ENCODE measurements around the gene STARD7. TPM values are rescaled to one million over a fixed set of nuclear protein-coding genes. Genes with fewer than 3 reads are reported as not detected.
"Not testable (repeated sequence)": the region's sequence is repeated elsewhere in the genome, so short reads cannot be mapped to it uniquely, and the experiment has no call there.

STARD7 gene
- total and polyA plus RNA-seq, 7 donors: 111 to 472 (median 184) TPM

DNA sequence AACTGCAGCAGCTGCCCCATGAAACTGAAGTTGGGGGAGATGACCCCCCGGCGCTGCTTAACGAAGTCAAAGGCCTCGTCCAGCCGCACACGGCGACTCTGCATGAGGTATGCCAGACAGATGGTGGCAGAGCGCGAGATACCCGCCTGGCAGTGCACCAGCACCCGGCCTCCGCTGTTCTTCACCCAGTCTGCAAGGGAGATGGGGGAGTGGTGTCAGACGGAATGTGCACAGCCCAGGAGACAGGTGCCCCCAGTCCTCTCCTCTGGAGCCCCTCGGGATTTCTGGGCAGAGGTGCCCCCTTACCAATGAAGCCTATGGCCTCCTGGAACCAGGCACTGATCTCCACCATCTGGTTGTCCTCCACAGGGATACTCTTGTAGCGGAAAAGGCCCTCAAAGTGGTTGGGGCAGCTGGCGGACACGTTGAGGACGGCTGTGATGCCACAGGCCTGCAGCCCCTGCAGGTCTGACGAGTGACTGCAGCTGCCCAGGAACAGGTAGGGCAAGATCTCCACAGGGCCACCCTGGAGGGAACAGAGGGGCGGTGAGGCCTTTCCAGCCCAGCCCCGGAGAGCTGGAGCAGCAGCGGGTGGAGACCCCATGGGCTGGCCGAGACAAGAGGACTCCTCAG is 64.7 kb downstream of the STARD7 start:
- DNase-seq: peak in 1 of 2 donors; percentile 54
- no peak overlapping the region for H3K27ac ChIP-seq
- intact Hi-C loops (cut with DNase I): loop anchor here (5.0 to 10.0 kb wide), 2 partner anchors 121 to 123 kb away; partner anchors contain the start of genes CIAO1 (in 2 of the 2) and TMEM127 (in 2 of the 2)

DNA sequence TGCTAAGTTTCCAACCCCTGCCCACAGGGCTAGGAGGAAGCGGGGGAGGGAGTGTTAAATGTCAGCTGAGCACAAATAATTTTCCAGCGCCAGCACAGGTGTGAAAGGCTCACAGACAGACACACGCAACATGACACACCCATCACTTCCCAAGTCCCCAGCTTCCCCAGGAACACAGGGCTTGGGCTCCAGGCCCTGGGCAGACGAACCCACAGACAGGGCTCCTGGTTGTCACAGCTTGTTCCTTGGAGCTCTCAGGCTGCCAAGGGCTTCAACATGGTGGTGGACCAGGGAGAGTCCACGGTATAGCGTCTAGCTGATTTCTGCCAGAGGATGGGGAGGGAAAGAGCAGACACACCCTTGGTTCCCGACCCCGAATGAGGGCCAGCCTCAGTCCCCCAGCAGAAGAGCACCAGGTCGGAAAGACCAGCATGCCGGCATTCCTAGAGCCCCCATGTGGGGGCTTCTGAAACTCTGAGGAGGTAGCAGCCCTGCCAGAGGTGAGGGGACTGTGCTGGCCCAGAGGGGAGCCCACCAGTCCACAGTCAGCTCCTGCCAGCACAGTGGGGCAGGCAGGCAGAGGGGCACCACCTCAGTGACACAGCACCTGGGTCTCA is 65.3 kb downstream of the STARD7 start:
- H3K4me3 ChIP-seq: peak overlapping the region; percentile 15
- no peaks in the 10 kb centered on the region for H3K27me3 ChIP-seq (ENCODE audit: insufficient read depth in 3 of 3, low read length in 2 of 3)
- no peak overlapping the region for H3K27ac ChIP-seq
- peaks cover 0 to 4% of the 10 kb centered on the region in 2 donors for H3K36me3 ChIP-seq (ENCODE audit: insufficient read depth in 1 of 2, low read depth in 1 of 2)
- no peaks in the 10 kb centered on the region for H3K9me3 ChIP-seq
- ATAC-seq: no peak
- DNase-seq: no peak
- TF ChIP-seq, protein P1, sequence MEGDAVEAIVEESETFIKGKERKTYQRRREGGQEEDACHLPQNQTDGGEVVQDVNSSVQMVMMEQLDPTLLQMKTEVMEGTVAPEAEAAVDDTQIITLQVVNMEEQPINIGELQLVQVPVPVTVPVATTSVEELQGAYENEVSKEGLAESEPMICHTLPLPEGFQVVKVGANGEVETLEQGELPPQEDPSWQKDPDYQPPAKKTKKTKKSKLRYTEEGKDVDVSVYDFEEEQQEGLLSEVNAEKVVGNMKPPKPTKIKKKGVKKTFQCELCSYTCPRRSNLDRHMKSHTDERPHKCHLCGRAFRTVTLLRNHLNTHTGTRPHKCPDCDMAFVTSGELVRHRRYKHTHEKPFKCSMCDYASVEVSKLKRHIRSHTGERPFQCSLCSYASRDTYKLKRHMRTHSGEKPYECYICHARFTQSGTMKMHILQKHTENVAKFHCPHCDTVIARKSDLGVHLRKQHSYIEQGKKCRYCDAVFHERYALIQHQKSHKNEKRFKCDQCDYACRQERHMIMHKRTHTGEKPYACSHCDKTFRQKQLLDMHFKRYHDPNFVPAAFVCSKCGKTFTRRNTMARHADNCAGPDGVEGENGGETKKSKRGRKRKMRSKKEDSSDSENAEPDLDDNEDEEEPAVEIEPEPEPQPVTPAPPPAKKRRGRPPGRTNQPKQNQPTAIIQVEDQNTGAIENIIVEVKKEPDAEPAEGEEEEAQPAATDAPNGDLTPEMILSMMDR (IDR thresholded peaks at IDR 0.05): no peak
- intact Hi-C loops (cut with DNase I): loop anchor here (5.0 to 10.0 kb wide), 2 partner anchors 121 to 124 kb away; partner anchors contain the start of genes CIAO1 (in 2 of the 2) and TMEM127 (in 2 of the 2)
- WGBS, 3 donors: 81 to 91% (median 85%) methylated on average over 10 of the region's 10 CpGs
- peaks cover 11% of the 10 kb centered on the region for H3K4me1 ChIP-seq

More for the DNA sequence above, 64.7 kb downstream of the STARD7 start:
- TF ChIP-seq, protein P1 (IDR thresholded peaks at IDR 0.05): no peak
- H3K4me3 ChIP-seq: peak overlapping the region; percentile 67
- peaks cover 11% of the 10 kb centered on the region for H3K4me1 ChIP-seq
- H3K9me3 ChIP-seq: no peaks in the 10 kb centered on the region
- 90 to 93% (median 92%) methylated on average over 21 to 23 of the region's 23 CpGs for WGBS, 3 donors
- no peak for ATAC-seq
- no peaks in the 10 kb centered on the region for H3K27me3 ChIP-seq (ENCODE audit: insufficient read depth in 3 of 3, low read length in 2 of 3)
- H3K36me3 ChIP-seq (ENCODE audit: insufficient read depth in 1 of 2, low read depth in 1 of 2): peaks cover 0 to 4% of the 10 kb centered on the region in 2 donors

GRCh38 chr2:96142217-96143113 is 66.2 kb downstream of the STARD7 start:
- no peak overlapping the region for H3K4me3 ChIP-seq
- H3K27me3 ChIP-seq (ENCODE audit: insufficient read depth in 3 of 3, low read length in 2 of 3): no peaks in the 10 kb centered on the region
- ATAC-seq (no peak), DNase-seq (peak in 1 of 2 donors; percentile 47)
- peaks cover 0 to 4% of the 10 kb centered on the region in 2 donors for H3K36me3 ChIP-seq (ENCODE audit: insufficient read depth in 1 of 2, low read depth in 1 of 2)
- WGBS, 3 donors: 82 to 88% (median 88%) methylated on average over 25 to 26 of the region's 26 CpGs
- no peak overlapping the region for H3K27ac ChIP-seq
- no peaks in the 10 kb centered on the region for H3K9me3 ChIP-seq
- peaks cover 11% of the 10 kb centered on the region for H3K4me1 ChIP-seq
- intact Hi-C loops (cut with DNase I): loop anchor here (5.0 to 10.0 kb wide), 2 partner anchors 122 to 125 kb away; partner anchors contain the start of genes CIAO1 (in 2 of the 2) and TMEM127 (in 2 of the 2)
- TF ChIP-seq, protein P1 (IDR thresholded peaks at IDR 0.05): no peak

DNA sequence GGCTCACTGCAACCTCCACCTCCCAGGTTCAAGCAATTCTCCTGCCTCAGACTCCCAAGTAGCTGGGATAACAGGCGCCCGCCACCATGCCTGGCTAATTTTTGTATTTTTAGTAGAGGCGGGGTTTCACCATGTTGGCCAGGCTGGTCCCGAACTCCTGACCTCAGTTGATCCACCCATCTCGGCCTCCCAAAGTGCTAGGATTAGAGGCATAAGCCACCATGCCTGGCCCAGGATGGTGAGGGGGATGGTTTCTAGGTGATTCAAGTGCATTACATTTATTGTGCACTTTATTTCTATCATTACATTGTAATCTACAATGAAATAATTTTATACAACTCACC is 67.0 kb downstream of the STARD7 start:
- not testable (repeated sequence) for H3K9me3 ChIP-seq; H3K4me3 ChIP-seq; H3K36me3 ChIP-seq (ENCODE audit: insufficient read depth in 1 of 2, low read depth in 1 of 2); DNase-seq; H3K27ac ChIP-seq; ATAC-seq; H3K27me3 ChIP-seq (ENCODE audit: insufficient read depth in 3 of 3, low read length in 2 of 3)
- peaks cover 11% of the 10 kb centered on the region for H3K4me1 ChIP-seq
- intact Hi-C loops (cut with DNase I): loop anchor here (5.0 to 10.0 kb wide), 2 partner anchors 123 to 126 kb away; partner anchors contain the start of genes CIAO1 (in 2 of the 2) and TMEM127 (in 2 of the 2)
- WGBS, 3 donors: 94 to 99% (median 97%) methylated on average over 5 of the region's 5 CpGs

Measured in psoas muscle (tissue), 8 donors.